DND-41 (cell line): ENCODE results near the gene FRY.

Experiments
- ATAC-seq: fragments of 200-7000 bp; cut with Tn5 transposase; 3 replicates; pipeline ENCODE4 v1.9.1; 2021; ENCODE audit warnings: low read depth; ENCODE audit not compliant: insufficient read depth
- DNase-seq: peaks from one replicate; pipeline ENCODE4 v3.0.0-alpha.2; 2020
- H2AFZ ChIP-seq: 2 replicates; pipeline ENCODE4 v1.6.0; 2012; ENCODE audit warnings: low read depth, low read length
- H3K27ac ChIP-seq: 2 replicates; pipeline ENCODE4 v1.5.1; 2012; ENCODE audit warnings: low read length, inconsistent platforms
- H3K27me3 ChIP-seq: fragments of 200-600 bp; sonication (generic); 2 replicates; pipeline ENCODE4 v1.6.0; 2012; ENCODE audit warnings: low read length, mild to moderate bottlenecking, inconsistent platforms; ENCODE audit not compliant: insufficient read depth, poor library complexity
- H3K36me3 ChIP-seq: 2 replicates; pipeline ENCODE4 v1.5.1; 2012; ENCODE audit warnings: low read length, inconsistent platforms; ENCODE audit not compliant: insufficient read depth
- H3K4me1 ChIP-seq: 2 replicates; pipeline ENCODE4 v1.5.1; 2012; ENCODE audit warnings: mild to moderate bottlenecking, low read length; ENCODE audit not compliant: insufficient read depth
- H3K4me2 ChIP-seq: 2 replicates; pipeline ENCODE4 v1.6.0; 2012; ENCODE audit warnings: mild to moderate bottlenecking, moderate library complexity, low read length, inconsistent platforms; ENCODE audit not compliant: insufficient read depth
- H3K4me3 ChIP-seq, 2 experiments: fragments of 200-600 bp in 1 of 2; shearing (Covaris generic) in 1 of 2; 2 replicates each; pipeline ENCODE4 v1.5.1; 2012 to 2016; ENCODE audit warnings: inconsistent platforms in 2 of 2, low read length in 2 of 2, mild to moderate bottlenecking in 2 of 2, low read depth in 1 of 2, moderate library complexity in 1 of 2
- H3K79me2 ChIP-seq: 2 replicates; pipeline ENCODE4 v1.6.0; 2012; ENCODE audit warnings: low read length, inconsistent platforms; ENCODE audit not compliant: insufficient read depth
- H3K9ac ChIP-seq: 2 replicates; pipeline ENCODE4 v1.6.0; 2012; ENCODE audit warnings: low read depth, mild to moderate bottlenecking, inconsistent platforms, low read length, moderate library complexity
- H3K9me3 ChIP-seq: 2 replicates; pipeline ENCODE4 v1.5.1; 2012; ENCODE audit warnings: low read length, moderate library complexity, mild to moderate bottlenecking, inconsistent platforms; ENCODE audit not compliant: insufficient read depth, severe bottlenecking
- H4K20me1 ChIP-seq: 2 replicates; pipeline ENCODE4 v1.6.0; 2012; ENCODE audit warnings: low read length; ENCODE audit not compliant: insufficient read depth
- EZH2 ChIP-seq: IDR thresholded peaks from 3 replicates; pipeline ENCODE4 v1.6.1; 2012; ENCODE audit warnings: borderline replicate concordance, low read depth, mild to moderate bottlenecking, moderate library complexity, low read length, inconsistent platforms; ENCODE audit not compliant: severe bottlenecking
- TF ChIP-seq, protein P1 (sequence below): IDR thresholded peaks from 2 replicates; pipeline ENCODE4 v1.5.1; 2012; ENCODE audit warnings: borderline replicate concordance, low read length, moderate library complexity, mild to moderate bottlenecking; ENCODE audit not compliant: poor library complexity, severe bottlenecking; ENCODE audit errors: extremely low read depth

The FRY gene

DNA sequence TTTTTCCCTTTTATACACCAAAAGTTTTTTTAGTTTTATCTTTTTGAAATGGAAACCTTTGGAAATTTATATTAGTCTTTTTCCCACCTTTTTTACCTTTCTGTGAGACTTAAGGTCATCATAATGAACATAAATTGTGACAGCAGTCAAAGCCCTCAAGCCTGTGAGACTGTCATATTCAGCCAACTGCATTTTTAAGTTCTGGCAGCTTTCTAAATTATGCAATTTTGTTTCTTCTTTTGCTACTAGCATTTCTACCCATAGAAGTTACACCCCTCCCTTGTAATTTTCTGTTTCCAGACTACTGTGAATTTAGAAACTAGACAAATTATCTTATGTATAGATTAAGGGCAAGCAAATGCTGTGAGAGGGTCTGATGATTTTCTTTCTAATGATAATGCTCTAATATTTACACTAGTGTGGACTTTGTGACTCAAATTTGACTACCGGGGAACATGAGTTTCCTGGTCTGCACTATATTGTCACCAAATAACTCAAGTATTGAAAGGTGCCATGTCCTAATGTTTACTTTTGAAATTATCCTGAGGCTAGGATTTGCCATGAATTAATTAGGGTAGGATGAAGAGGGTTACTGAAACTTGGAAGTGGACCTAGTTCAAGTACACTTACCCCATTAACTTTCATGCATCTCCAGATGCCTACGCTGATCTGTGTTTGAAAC is 43.7 kb downstream of the FRY start:
- no peaks in the 10 kb centered on the region for H3K9me3 ChIP-seq
- H3K27ac ChIP-seq: no peak overlapping the region
- no peaks in the 10 kb centered on the region for H3K4me1 ChIP-seq
- H3K9ac ChIP-seq: no peak overlapping the region
- DNase-seq: no peak
- H3K4me2 ChIP-seq: no peak overlapping the region
- peaks cover 4% of the 10 kb centered on the region for H3K27me3 ChIP-seq
- H4K20me1 ChIP-seq: no peaks in the 10 kb centered on the region
- TF ChIP-seq EZH2: no peak
- TF ChIP-seq, protein P1, sequence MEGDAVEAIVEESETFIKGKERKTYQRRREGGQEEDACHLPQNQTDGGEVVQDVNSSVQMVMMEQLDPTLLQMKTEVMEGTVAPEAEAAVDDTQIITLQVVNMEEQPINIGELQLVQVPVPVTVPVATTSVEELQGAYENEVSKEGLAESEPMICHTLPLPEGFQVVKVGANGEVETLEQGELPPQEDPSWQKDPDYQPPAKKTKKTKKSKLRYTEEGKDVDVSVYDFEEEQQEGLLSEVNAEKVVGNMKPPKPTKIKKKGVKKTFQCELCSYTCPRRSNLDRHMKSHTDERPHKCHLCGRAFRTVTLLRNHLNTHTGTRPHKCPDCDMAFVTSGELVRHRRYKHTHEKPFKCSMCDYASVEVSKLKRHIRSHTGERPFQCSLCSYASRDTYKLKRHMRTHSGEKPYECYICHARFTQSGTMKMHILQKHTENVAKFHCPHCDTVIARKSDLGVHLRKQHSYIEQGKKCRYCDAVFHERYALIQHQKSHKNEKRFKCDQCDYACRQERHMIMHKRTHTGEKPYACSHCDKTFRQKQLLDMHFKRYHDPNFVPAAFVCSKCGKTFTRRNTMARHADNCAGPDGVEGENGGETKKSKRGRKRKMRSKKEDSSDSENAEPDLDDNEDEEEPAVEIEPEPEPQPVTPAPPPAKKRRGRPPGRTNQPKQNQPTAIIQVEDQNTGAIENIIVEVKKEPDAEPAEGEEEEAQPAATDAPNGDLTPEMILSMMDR: no peak
- no peaks in the 10 kb centered on the region for H3K36me3 ChIP-seq
- ATAC-seq: no peak
- H3K4me3 ChIP-seq: no peak overlapping the region
- no peaks in the 10 kb centered on the region for H3K79me2 ChIP-seq
- H2AFZ ChIP-seq: no peak overlapping the region

DNA sequence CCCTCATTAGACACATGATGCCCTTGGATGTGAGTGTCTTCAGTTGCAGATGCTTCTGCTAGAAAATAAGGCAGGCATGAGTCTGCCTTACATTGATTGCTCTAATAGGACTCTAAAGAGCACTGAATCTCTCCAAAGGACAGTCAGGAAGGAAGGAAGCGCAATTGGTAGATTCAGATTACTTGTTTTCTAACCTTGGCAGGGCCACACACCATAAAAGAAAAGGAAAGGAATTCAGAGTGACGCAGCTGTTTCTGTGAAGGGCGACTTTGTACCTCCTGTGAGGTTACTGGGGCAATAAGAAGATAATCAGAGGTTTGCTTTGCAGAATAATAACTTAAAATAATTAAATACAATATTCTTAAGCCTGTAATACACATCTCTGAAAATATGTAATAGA is 48.0 kb downstream of the FRY start:
- Histone ChIP-seq H3K4me1 (no peaks in the 10 kb centered on the region), H3K27ac (no peak overlapping the region), H3K4me2 (no peak overlapping the region), H3K4me3 (no peak overlapping the region), H3K9me3 (no peaks in the 10 kb centered on the region), H3K36me3 (no peaks in the 10 kb centered on the region), H3K9ac (no peak overlapping the region), H3K27me3 (peaks cover 6% of the 10 kb centered on the region), H4K20me1 (no peaks in the 10 kb centered on the region), H2AFZ (no peak overlapping the region), H3K79me2 (no peaks in the 10 kb centered on the region)
- DNase-seq: no peak
- ATAC-seq: no peak
- TF ChIP-seq, protein P1: no peak
- no peak for TF ChIP-seq EZH2

DNA sequence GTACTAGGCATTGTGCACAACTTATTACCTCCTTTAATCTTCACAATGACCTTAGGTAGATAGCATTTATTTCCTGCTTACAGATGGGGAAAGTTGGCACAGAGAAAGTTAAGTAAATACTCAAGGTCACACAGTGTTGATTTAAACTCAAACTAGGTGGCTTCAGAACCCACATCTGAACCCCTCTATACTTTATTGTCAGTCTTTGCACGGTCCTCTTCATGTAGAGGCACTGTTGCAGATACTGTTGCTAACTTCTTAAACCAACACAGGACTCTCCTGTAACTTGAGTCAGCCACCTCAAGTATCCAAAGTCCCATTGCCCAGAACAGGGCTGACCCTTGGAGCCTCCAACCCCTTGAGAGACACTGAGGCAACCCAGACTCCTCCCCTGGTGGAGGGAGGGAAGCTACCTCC is 48.8 kb downstream of the FRY start:
- Histone ChIP-seq H4K20me1 (no peaks in the 10 kb centered on the region), H3K27me3 (peaks cover 6% of the 10 kb centered on the region)
- ATAC-seq: no peak

More for the DNA sequence above, 48.8 kb downstream of the FRY start:
- Histone ChIP-seq H3K4me2 (no peak overlapping the region), H2AFZ (no peak overlapping the region), H3K9ac (no peak overlapping the region), H3K79me2 (no peaks in the 10 kb centered on the region), H3K27ac (no peak overlapping the region), H3K36me3 (no peaks in the 10 kb centered on the region), H3K9me3 (no peaks in the 10 kb centered on the region), H3K4me3 (no peak overlapping the region), H3K4me1 (no peaks in the 10 kb centered on the region)
- TF ChIP-seq, protein P1: no peak
- no peak for TF ChIP-seq EZH2
- DNase-seq: no peak
